GM19351 (cell line): Measurements from ENCODE around the gene PMPCA.
A peak's percentile ranks its signal among the peaks of the same experiment; 100 is the strongest.
"Not testable (repeated sequence)": the region's sequence is repeated elsewhere in the genome, so short reads cannot be mapped to it uniquely, and the experiment has no call there.

Experiments
- ATAC-seq: cut with Tn5 transposase; IDR thresholded peaks from one replicate; pipeline ENCODE4 v1.9.1; 2021; ENCODE audit warnings: mild to moderate bottlenecking, moderate library complexity; ENCODE audit not compliant: unreplicated experiment

The PMPCA gene

GRCh38 chr9:136392538-136393449 lies 17.7 kb upstream of the PMPCA start:
- no peak for ATAC-seq

- ATAC-seq, result no peak
These were observed 16.9 kb upstream of the PMPCA start for GRCh38 chr9:136393531-136393930.

- no peak for ATAC-seq
These were observed 16.0 kb upstream of the PMPCA start for GRCh38 chr9:136394312-136395019.

GRCh38 chr9:136395020-136395340 lies 15.5 kb upstream of the PMPCA start:
- ATAC-seq, result no peak

- no peak for ATAC-seq
These were observed 14.9 kb upstream of the PMPCA start for GRCh38 chr9:136395345-136396218.

- no peak for ATAC-seq
These were observed 14.3 kb upstream of the PMPCA start for GRCh38 chr9:136396219-136396515.

- no peak for ATAC-seq
These were observed 12.8 kb upstream of the PMPCA start for GRCh38 chr9:136397643-136398042.

GRCh38 chr9:136398286-136398685 lies 12.2 kb upstream of the PMPCA start:
- no peak for ATAC-seq

GRCh38 chr9:136399176-136400037 lies 11.1 kb upstream of the PMPCA start:
- no peak for ATAC-seq

GRCh38 chr9:136400038-136400834 lies 10.2 kb upstream of the PMPCA start, which contains the start of gene SNAPC4:
TSS of gene SNAPC4 (minus strand) at chr9:136400170. CDS start at chr9:136398428, 1,742 bp downstream.
- ATAC-seq, result peak; percentile 77

GRCh38 chr9:136401173-136401922 lies 9.1 kb upstream of the PMPCA start:
- no peak for ATAC-seq

- no peak for ATAC-seq
These were observed 8.4 kb upstream of the PMPCA start for GRCh38 chr9:136402067-136402466.

- no peak for ATAC-seq
These were observed 6.9 kb upstream of the PMPCA start for GRCh38 chr9:136403538-136403914.

- ATAC-seq, result no peak
These were observed 6.3 kb upstream of the PMPCA start for GRCh38 chr9:136403915-136404800.

- ATAC-seq, result no peak
These were observed 5.7 kb upstream of the PMPCA start for GRCh38 chr9:136404801-136405136.

- ATAC-seq, result no peak
These were observed 5.0 kb upstream of the PMPCA start for GRCh38 chr9:136405481-136405880.

- ATAC-seq, result not testable (repeated sequence)
These were observed 4.6 kb upstream of the PMPCA start for GRCh38 chr9:136405904-136406303.

- ATAC-seq, result not testable (repeated sequence)
These were observed 3.4 kb upstream of the PMPCA start for GRCh38 chr9:136407061-136407460.
